OCI-LY3 (cell line): Measurements from ENCODE around the gene KPNA4.

Source experiments
- H2AFZ ChIP-seq: fragments of 200-600, 300-600 bp; shearing (Covaris generic); 2 replicates; pipeline ENCODE4 v1.6.0; 2014; ENCODE audit warnings: antibody characterized with exemption, low read depth, low read length
- H3K27ac ChIP-seq: fragments of 200-600, 300-600 bp; sonication (generic); 2 replicates; pipeline ENCODE4 v1.5.1; 2014; ENCODE audit warnings: mild to moderate bottlenecking, low read length, moderate library complexity, mixed read lengths
- H3K27me3 ChIP-seq: fragments of 200-600, 300-600 bp; sonication (generic); 2 replicates; pipeline ENCODE4 v1.6.1; 2014; ENCODE audit warnings: low read depth, low read length, mixed read lengths
- H3K36me3 ChIP-seq: fragments of 200-600, 300-600 bp; sonication (generic); replicated peaks from 2 replicates; pipeline ENCODE3; 2014; ENCODE audit warnings: low read depth, low read length, mixed read lengths
- H3K4me1 ChIP-seq: fragments of 300-600, 200-600 bp; sonication (generic); 2 replicates; pipeline ENCODE4 v1.6.1; 2014; ENCODE audit warnings: low read length, mixed read lengths
- H3K4me2 ChIP-seq: fragments of 200-600, 300-600 bp; sonication (generic); 2 replicates; pipeline ENCODE4 v1.6.1; 2014; ENCODE audit warnings: low read length, mixed read lengths
- H3K4me3 ChIP-seq: fragments of 300-600, 200-600 bp; sonication (generic); 2 replicates; pipeline ENCODE4 v1.5.1; 2014; ENCODE audit warnings: antibody characterized with exemption, mild to moderate bottlenecking, low read length, moderate library complexity
- H3K79me2 ChIP-seq: fragments of 300-600, 200-600 bp; shearing (Covaris generic); 2 replicates; pipeline ENCODE4 v1.6.1; 2014; ENCODE audit warnings: mild to moderate bottlenecking, low read length, mixed read lengths
- H3K9ac ChIP-seq: fragments of 300-600, 200-600 bp; shearing (Covaris generic); 2 replicates; pipeline ENCODE4 v1.6.0; 2014; ENCODE audit warnings: mild to moderate bottlenecking, low read length, moderate library complexity
- H3K9me3 ChIP-seq: fragments of 200-600, 300-600 bp; shearing (Covaris generic); 2 replicates; pipeline ENCODE4 v1.6.1; 2014; ENCODE audit warnings: low read length, mixed read lengths; ENCODE audit not compliant: insufficient read depth
- H4K20me1 ChIP-seq: fragments of 200-600, 300-600 bp; sonication (generic); 2 replicates; pipeline ENCODE4 v1.6.1; 2016; ENCODE audit warnings: low read length, mixed read lengths; ENCODE audit not compliant: insufficient read depth
- CTCF ChIP-seq: fragments of 200-600, 300-600 bp; sonication (generic); IDR thresholded peaks from 2 replicates; pipeline ENCODE4 v1.5.1; 2014; ENCODE audit warnings: antibody characterized with exemption, low read length, low read depth
- EZH2phosphoT487 ChIP-seq: fragments of 200-600 bp; shearing (Covaris generic); IDR thresholded peaks from 2 replicates; pipeline ENCODE4 v1.6.1; 2018; ENCODE audit warnings: antibody characterized with exemption, mixed run types, low read depth

The KPNA4 gene

GRCh38 chr3:160556141-160556540 is 9.2 kb downstream of the KPNA4 start:
- H3K79me2 ChIP-seq, result peaks cover 98% of the 10 kb centered on the region
- no peaks in the 10 kb centered on the region for H3K27me3 ChIP-seq
- peaks cover 6% of the 10 kb centered on the region; the same call in 1 of the 2 replicates for H3K4me1 ChIP-seq
- H3K4me3 ChIP-seq, result no peak overlapping the region
- no peak overlapping the region for H3K9ac ChIP-seq
- TF ChIP-seq EZH2phosphoT487, result no peak
- no peak for TF ChIP-seq CTCF
- H2AFZ ChIP-seq, result no peak overlapping the region
- H4K20me1 ChIP-seq, result peaks cover 66% of the 10 kb centered on the region
- no peaks in the 10 kb centered on the region for H3K9me3 ChIP-seq
- no peak overlapping the region for H3K27ac ChIP-seq
- no peak overlapping the region for H3K4me2 ChIP-seq
- peaks cover 9% of the 10 kb centered on the region for H3K36me3 ChIP-seq

GRCh38 chr3:160554980-160555379 is 10.4 kb downstream of the KPNA4 start:
- Histone ChIP-seq H3K4me3 (no peak overlapping the region), H3K9ac (no peak overlapping the region), H3K9me3 (no peaks in the 10 kb centered on the region), H3K79me2 (peaks cover 98% of the 10 kb centered on the region), H3K27ac (no peak overlapping the region), H3K4me2 (no peak overlapping the region), H3K27me3 (no peaks in the 10 kb centered on the region), H3K4me1 (peaks cover 6% of the 10 kb centered on the region; the same call in 1 of the 2 replicates), H2AFZ (no peak overlapping the region), H3K36me3 (peaks cover 21% of the 10 kb centered on the region), H4K20me1 (peaks cover 57% of the 10 kb centered on the region)
- TF ChIP-seq EZH2phosphoT487, result no peak

- Histone ChIP-seq H3K9me3 (no peaks in the 10 kb centered on the region), H3K27me3 (no peaks in the 10 kb centered on the region), H3K36me3 (peaks cover 26% of the 10 kb centered on the region), H3K4me3 (no peak overlapping the region), H3K27ac (no peak overlapping the region), H4K20me1 (peaks cover 54% of the 10 kb centered on the region), H3K4me1 (no peaks in the 10 kb centered on the region; the same call in 1 of the 2 replicates), H3K4me2 (no peak overlapping the region), H3K9ac (no peak overlapping the region), H3K79me2 (peaks cover 98% of the 10 kb centered on the region), H2AFZ (no peak overlapping the region)
- TF ChIP-seq CTCF (no peak), EZH2phosphoT487 (no peak)
Observed at GRCh38 chr3:160553827-160554226, 11.5 kb downstream of the KPNA4 start.

- Histone ChIP-seq H3K27ac (no peak overlapping the region), H3K27me3 (no peaks in the 10 kb centered on the region), H3K4me2 (no peak overlapping the region), H3K9me3 (no peaks in the 10 kb centered on the region), H3K4me3 (no peak overlapping the region), H3K36me3 (peaks cover 23% of the 10 kb centered on the region), H3K4me1 (peaks cover 4% of the 10 kb centered on the region; the same call in 1 of the 2 replicates), H3K9ac (no peak overlapping the region), H2AFZ (no peak overlapping the region), H4K20me1 (peaks cover 61% of the 10 kb centered on the region), H3K79me2 (peaks cover 98% of the 10 kb centered on the region)
- TF ChIP-seq EZH2phosphoT487 (no peak), CTCF (no peak)
Observed at GRCh38 chr3:160546727-160547126, 18.6 kb downstream of the KPNA4 start.

- no peaks in the 10 kb centered on the region for H3K9me3 ChIP-seq
- H3K4me2 ChIP-seq, result no peak overlapping the region
- 0 out of 2 replicates have a peak, but pooled peaks cover 4% of the 10 kb centered on the region for H3K4me1 ChIP-seq
- H3K27ac ChIP-seq, result no peak overlapping the region
- H3K27me3 ChIP-seq, result no peaks in the 10 kb centered on the region
- no peak overlapping the region for H2AFZ ChIP-seq
- no peak overlapping the region for H3K9ac ChIP-seq
- TF ChIP-seq CTCF (no peak), EZH2phosphoT487 (no peak)
- H4K20me1 ChIP-seq, result peaks cover 63% of the 10 kb centered on the region
- H3K36me3 ChIP-seq, result peaks cover 15% of the 10 kb centered on the region
- no peak overlapping the region for H3K4me3 ChIP-seq
- peaks cover 98% of the 10 kb centered on the region for H3K79me2 ChIP-seq
Observed at GRCh38 chr3:160545504-160545871, 19.9 kb downstream of the KPNA4 start.
